Lower leg skin (tissue), 3 donors: ENCODE measurements around the gene AGA.

Source experiments
- POLR2A ChIP-seq, 2 donors: fragments of 450-650 bp; IDR thresholded peaks; one replicate each; pipeline ENCODE4 v1.6.1; 2016 to 2017; ENCODE audit warnings: antibody characterized with exemption in 2 of 2, mild to moderate bottlenecking in 1 of 2, moderate library complexity in 1 of 2
- TF ChIP-seq, protein P1 (sequence below), 3 donors: fragments of 450-650 bp; IDR thresholded peaks; one replicate each; pipeline ENCODE4 v1.5.1; 2016; ENCODE audit warnings: antibody characterized with exemption in 3 of 3, mild to moderate bottlenecking in 3 of 3, moderate library complexity in 2 of 3

DNA sequence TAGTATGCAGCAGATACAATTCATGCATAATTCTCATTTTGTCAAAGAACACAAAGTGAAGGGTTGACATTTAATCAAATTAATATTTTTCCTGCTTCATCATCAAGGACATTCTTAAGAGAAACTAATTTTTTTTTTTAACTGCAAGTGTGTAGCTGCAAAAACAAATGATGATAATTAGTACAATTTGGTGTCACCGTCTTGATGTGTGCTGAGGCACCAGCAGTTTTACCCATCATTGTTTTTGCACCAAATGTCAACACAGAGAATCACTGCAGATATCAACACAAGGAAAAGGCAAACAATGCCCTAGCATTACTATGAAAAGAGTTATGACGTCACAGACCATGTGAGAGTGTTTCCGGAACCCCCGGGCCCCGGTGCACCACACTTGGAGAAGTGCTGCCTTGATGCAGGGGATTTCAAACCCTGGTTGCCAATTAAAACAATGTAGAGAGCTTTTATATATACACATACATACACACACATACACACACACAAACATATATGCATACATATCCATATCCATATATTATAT, 55.9 kb downstream of the AGA start:
- TF ChIP-seq POLR2A (IDR thresholded peaks at IDR 0.05), result no peak
- TF ChIP-seq, protein P1, sequence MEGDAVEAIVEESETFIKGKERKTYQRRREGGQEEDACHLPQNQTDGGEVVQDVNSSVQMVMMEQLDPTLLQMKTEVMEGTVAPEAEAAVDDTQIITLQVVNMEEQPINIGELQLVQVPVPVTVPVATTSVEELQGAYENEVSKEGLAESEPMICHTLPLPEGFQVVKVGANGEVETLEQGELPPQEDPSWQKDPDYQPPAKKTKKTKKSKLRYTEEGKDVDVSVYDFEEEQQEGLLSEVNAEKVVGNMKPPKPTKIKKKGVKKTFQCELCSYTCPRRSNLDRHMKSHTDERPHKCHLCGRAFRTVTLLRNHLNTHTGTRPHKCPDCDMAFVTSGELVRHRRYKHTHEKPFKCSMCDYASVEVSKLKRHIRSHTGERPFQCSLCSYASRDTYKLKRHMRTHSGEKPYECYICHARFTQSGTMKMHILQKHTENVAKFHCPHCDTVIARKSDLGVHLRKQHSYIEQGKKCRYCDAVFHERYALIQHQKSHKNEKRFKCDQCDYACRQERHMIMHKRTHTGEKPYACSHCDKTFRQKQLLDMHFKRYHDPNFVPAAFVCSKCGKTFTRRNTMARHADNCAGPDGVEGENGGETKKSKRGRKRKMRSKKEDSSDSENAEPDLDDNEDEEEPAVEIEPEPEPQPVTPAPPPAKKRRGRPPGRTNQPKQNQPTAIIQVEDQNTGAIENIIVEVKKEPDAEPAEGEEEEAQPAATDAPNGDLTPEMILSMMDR (IDR thresholded peaks at IDR 0.05), result no peak
